GM21515 (cell line): ENCODE data around the gene DMRT1.
"Not testable (repeated sequence)": the region's sequence is repeated elsewhere in the genome, so short reads cannot be mapped to it uniquely, and the experiment has no call there.

Source experiments
- ATAC-seq: cut with Tn5 transposase; IDR thresholded peaks from one replicate; pipeline ENCODE4 v1.9.1; 2021; ENCODE audit not compliant: unreplicated experiment

Gene DMRT1

GRCh38 chr9:995781-996180 lies 154.3 kb downstream of the DMRT1 start:
- no peak for ATAC-seq

GRCh38 chr9:998299-999110 lies 157.0 kb downstream of the DMRT1 start:
- ATAC-seq = not testable (repeated sequence)

GRCh38 chr9:1001838-1002237 lies 160.3 kb downstream of the DMRT1 start:
- ATAC-seq = no peak

GRCh38 chr9:1002678-1003077 lies 161.2 kb downstream of the DMRT1 start:
- no peak for ATAC-seq

GRCh38 chr9:1005043-1005667 lies 163.7 kb downstream of the DMRT1 start:
- ATAC-seq = peak; percentile 61

GRCh38 chr9:1007312-1007711 lies 165.8 kb downstream of the DMRT1 start:
- ATAC-seq = no peak

GRCh38 chr9:1008216-1008615 lies 166.7 kb downstream of the DMRT1 start:
- no peak for ATAC-seq

GRCh38 chr9:1009101-1009707 lies 167.7 kb downstream of the DMRT1 start:
- peak; percentile 95 for ATAC-seq

GRCh38 chr9:1013021-1013420 lies 171.5 kb downstream of the DMRT1 start:
- no peak for ATAC-seq

GRCh38 chr9:1014225-1014624 lies 172.7 kb downstream of the DMRT1 start:
- ATAC-seq = no peak

GRCh38 chr9:1014640-1015039 lies 173.1 kb downstream of the DMRT1 start:
- ATAC-seq = no peak

- ATAC-seq = no peak
Observed at GRCh38 chr9:1018121-1018520, 176.6 kb downstream of the DMRT1 start.
